ENCODE measurements around the gene TMEM74B. TPM values are rescaled to one million over a fixed set of nuclear protein-coding genes. Genes with fewer than 3 reads are reported as not detected.

Gene TMEM74B
- total and polyA plus RNA-seq, 9 of the 15 experiments (the other 6 are each of a cell fraction or from before 2014, with no cell fraction given) = 0.24 to 19.0 (median 7.5) TPM

DNA sequence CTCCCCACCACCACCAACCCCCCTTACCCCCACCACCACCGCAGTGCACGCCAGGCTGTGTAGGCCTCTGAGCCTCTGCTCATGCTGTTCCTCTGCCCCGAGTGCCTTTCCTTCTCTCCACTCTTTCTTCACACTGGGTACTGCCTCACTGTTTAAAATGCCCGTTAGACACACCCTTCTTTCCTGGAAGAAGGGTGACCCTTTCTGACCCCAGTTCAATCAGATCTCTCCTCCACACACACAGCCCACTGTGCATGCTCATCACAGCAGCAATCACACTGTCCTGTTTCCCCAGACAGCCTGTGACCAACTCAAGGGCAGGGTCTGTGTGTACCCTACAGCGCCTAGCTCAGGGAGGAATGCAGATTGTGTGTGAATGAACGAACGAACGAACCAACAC is 10.0 kb downstream of the TMEM74B start (continued):
- TF ChIP-seq TEAD4 (IDR thresholded peaks at IDR 0.05; ENCODE audit: low read length) (no peak), TEAD4 (CRISPR knock-in tag; IDR thresholded peaks at IDR 0.05; ENCODE audit: borderline replicate concordance) (no peak), MCM7 (IDR thresholded peaks at IDR 0.05) (no peak), RFX7 (CRISPR knock-in tag; IDR thresholded peaks at IDR 0.05) (no peak), NR2C2 (CRISPR knock-in tag; IDR thresholded peaks at IDR 0.05) (no peak), NR2C2 (tag; IDR thresholded peaks at IDR 0.05) (peak; percentile 35; the same call in 1 of the 2 replicates), ZNF79 (CRISPR knock-in tag; IDR thresholded peaks at IDR 0.05; ENCODE audit: low read depth) (no peak), NR2C1 (IDR thresholded peaks at IDR 0.05) (no peak), NR2C1 (tag; IDR thresholded peaks at IDR 0.05) (peak; percentile 54; the same call in 1 of the 2 replicates), KDM1A (IDR thresholded peaks at IDR 0.05) (peak; percentile 47 to 66; a peak in 3 of 4 replicates), CBFA2T3 (IDR thresholded peaks at IDR 0.05) (peak; percentile 40; the same call in 1 of the 2 replicates), EP300 (IDR thresholded peaks at IDR 0.05; ENCODE audit: low read length) (0 out of 2 replicates have a peak, but pooled peaks have one; percentile 31), RBM25 (IDR thresholded peaks at IDR 0.05; ENCODE audit: low read depth, low read length, severe bottlenecking) (no peak), HLTF (IDR thresholded peaks at IDR 0.05) (no peak), TCFL5 (CRISPR knock-in tag; conservative IDR thresholded peaks at IDR 0.05) (no peak), CREM (IDR thresholded peaks at IDR 0.05; ENCODE audit: low read depth) (no peak), FOXP1 (CRISPR knock-in tag; IDR thresholded peaks at IDR 0.05) (no peak), NRF1 (conservative IDR thresholded peaks at IDR 0.05 in 1 of 2, IDR thresholded peaks at IDR 0.05 in 1 of 2) (peak in 1 of 2 experiments; percentile 32; a peak in 1 of 4 replicates)
- TF ChIP-seq, protein P1, sequence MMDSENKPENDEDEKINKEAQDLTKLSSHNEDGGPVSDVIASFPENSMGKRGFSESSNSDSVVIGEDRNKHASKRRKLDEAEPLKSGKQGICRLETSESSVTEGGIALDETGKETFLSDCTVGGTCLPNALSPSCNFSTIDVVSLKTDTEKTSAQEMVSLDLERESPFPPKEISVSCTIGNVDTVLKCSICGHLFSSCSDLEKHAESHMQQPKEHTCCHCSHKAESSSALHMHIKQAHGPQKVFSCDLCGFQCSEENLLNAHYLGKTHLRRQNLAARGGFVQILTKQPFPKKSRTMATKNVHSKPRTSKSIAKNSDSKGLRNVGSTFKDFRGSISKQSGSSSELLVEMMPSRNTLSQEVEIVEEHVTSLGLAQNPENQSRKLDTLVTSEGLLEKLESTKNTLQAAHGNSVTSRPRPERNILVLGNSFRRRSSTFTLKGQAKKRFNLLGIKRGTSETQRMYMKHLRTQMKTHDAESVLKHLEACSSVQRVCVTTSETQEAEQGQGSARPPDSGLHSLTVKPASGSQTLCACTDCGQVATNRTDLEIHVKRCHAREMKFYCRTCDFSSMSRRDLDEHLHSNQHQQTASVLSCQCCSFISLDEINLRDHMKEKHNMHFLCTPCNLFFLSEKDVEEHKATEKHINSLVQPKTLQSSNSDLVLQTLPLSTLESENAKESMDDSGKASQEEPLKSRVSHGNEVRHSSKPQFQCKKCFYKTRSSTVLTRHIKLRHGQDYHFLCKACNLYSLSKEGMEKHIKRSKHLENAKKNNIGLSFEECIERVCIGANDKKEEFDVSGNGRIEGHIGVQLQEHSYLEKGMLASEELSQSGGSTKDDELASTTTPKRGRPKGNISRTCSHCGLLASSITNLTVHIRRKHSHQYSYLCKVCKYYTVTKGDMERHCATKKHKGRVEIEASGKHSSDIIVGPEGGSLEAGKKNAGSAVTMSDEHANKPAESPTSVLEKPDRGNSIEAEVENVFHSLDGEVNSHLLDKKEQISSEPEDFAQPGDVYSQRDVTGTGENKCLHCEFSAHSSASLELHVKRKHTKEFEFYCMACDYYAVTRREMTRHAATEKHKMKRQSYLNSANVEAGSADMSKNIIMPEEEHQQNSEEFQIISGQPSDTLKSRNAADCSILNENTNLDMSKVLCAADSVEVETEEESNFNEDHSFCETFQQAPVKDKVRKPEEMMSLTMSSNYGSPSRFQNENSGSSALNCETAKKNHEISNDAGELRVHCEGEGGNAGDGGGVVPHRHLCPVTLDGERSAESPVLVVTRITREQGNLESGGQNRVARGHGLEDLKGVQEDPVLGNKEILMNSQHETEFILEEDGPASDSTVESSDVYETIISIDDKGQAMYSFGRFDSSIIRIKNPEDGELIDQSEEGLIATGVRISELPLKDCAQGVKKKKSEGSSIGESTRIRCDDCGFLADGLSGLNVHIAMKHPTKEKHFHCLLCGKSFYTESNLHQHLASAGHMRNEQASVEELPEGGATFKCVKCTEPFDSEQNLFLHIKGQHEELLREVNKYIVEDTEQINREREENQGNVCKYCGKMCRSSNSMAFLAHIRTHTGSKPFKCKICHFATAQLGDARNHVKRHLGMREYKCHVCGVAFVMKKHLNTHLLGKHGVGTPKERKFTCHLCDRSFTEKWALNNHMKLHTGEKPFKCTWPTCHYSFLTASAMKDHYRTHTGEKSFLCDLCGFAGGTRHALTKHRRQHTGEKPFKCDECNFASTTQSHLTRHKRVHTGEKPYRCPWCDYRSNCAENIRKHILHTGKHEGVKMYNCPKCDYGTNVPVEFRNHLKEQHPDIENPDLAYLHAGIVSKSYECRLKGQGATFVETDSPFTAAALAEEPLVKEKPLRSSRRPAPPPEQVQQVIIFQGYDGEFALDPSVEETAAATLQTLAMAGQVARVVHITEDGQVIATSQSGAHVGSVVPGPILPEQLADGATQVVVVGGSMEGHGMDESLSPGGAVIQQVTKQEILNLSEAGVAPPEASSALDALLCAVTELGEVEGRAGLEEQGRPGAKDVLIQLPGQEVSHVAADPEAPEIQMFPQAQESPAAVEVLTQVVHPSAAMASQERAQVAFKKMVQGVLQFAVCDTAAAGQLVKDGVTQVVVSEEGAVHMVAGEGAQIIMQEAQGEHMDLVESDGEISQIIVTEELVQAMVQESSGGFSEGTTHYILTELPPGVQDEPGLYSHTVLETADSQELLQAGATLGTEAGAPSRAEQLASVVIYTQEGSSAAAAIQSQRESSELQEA (IDR thresholded peaks at IDR 0.05; ENCODE audit: low read depth) = no peak

All from K562 (cell line).